ENCODE measurements around the gene UPF1. TPM values are rescaled to one million over a fixed set of nuclear protein-coding genes. Genes with fewer than 3 reads are reported as not detected.
A peak's percentile ranks its signal among the peaks of the same experiment; 100 is the strongest.

The UPF1 gene
- total RNA-seq, 4 donors from 2014 or later: 84.2 to 153 (median 91.9) TPM

- Histone ChIP-seq H3K36me3 (no peaks in the 10 kb centered on the region), H3K27ac (no peak overlapping the region), H3K4me1 (peaks cover 16 to 37% (median 29%) of the 10 kb centered on the region in 4 donors), H3K4me3 (peak overlapping the region in 2 of 4 donors; percentile 4 to 42), H3K9me3 (no peaks in the 10 kb centered on the region), H3K27me3 (peaks cover 95% of the 10 kb centered on the region)
- TF ChIP-seq POLR2AphosphoS5 (IDR thresholded peaks at IDR 0.05): no peak
- WGBS, 2 donors (ENCODE audit: low coverage in 1 of 2): 3% methylated on average over 13 to 61 of the region's 65 CpGs
- no peak for DNase-seq
- intact Hi-C loops (cut with DNase I; ENCODE audit: low total_unique reads) (no loop called here), in situ Hi-C loops (cut with MboI; ENCODE audit: low pct_ligation_motif_present in 1 of 4, low pct_unique_long_range_greater_than_20kb in 1 of 4, low sequenced_read_pairs in 3 of 4) (no loop called here)
Observed at GRCh38 chr19:18789883-18790565, 41.7 kb upstream of the UPF1 start.

GRCh38 chr19:18790566-18791314, 41.0 kb upstream of the UPF1 start, which contains the start of gene COMP:
COMP (minus strand) TSS chr19:18791305; CDS start chr19:18791269, 36 bp downstream.
- Histone ChIP-seq H3K36me3 (no peaks in the 10 kb centered on the region), H3K9me3 (no peaks in the 10 kb centered on the region), H3K4me3 (peak within 1 kb of the TSS in 2 of 4 donors; percentile 4 to 42), H3K27ac (no peak within 1 kb of the TSS), H3K27me3 (peaks cover 97% of the 10 kb centered on the region), H3K4me1 (peaks cover 13 to 30% (median 22%) of the 10 kb centered on the region in 4 donors)
- WGBS, 2 donors (ENCODE audit: low coverage in 1 of 2): 3 to 8% methylated on average over 14 to 53 of the region's 61 CpGs
- intact Hi-C loops (cut with DNase I; ENCODE audit: low total_unique reads): no loop called here
- in situ Hi-C loops (cut with MboI; ENCODE audit: low pct_ligation_motif_present in 1 of 4, low pct_unique_long_range_greater_than_20kb in 1 of 4, low sequenced_read_pairs in 3 of 4): no loop called here
- no peak for TF ChIP-seq EP300 (IDR thresholded peaks at IDR 0.05; ENCODE audit: low read depth)
- TF ChIP-seq POLR2AphosphoS5 (IDR thresholded peaks at IDR 0.05): no peak
- TF ChIP-seq POLR2A (IDR thresholded peaks at IDR 0.05): no peak
- TF ChIP-seq CTCF (IDR thresholded peaks at IDR 0.05): no peak
- no peak for DNase-seq

- no peak overlapping the region for H3K27ac ChIP-seq
- no peak for DNase-seq
- H3K4me1 ChIP-seq: peaks cover 13 to 28% (median 19%) of the 10 kb centered on the region in 4 donors
- H3K27me3 ChIP-seq: peaks cover 97% of the 10 kb centered on the region
- no peaks in the 10 kb centered on the region for H3K36me3 ChIP-seq
- intact Hi-C loops (cut with DNase I; ENCODE audit: low total_unique reads): no loop called here
- no peaks in the 10 kb centered on the region for H3K9me3 ChIP-seq
- 24% methylated on average over 21 of the region's 21 CpGs; no CpG with 5 or more reads in 1 of the 2 donors for WGBS, 2 donors (ENCODE audit: low coverage in 1 of 2)
- TF ChIP-seq POLR2AphosphoS5 (IDR thresholded peaks at IDR 0.05) (no peak), CTCF (IDR thresholded peaks at IDR 0.05) (no peak)
- in situ Hi-C loops (cut with MboI; ENCODE audit: low pct_ligation_motif_present in 1 of 4, low pct_unique_long_range_greater_than_20kb in 1 of 4, low sequenced_read_pairs in 3 of 4): no loop called here
- no peak overlapping the region for H3K4me3 ChIP-seq
Observed at GRCh38 chr19:18791315-18791678, 40.5 kb upstream of the UPF1 start.

GRCh38 chr19:18792661-18793060, 39.1 kb upstream of the UPF1 start:
- H3K9me3 ChIP-seq: no peaks in the 10 kb centered on the region
- H3K36me3 ChIP-seq: no peaks in the 10 kb centered on the region
- H3K27me3 ChIP-seq: peaks cover 97% of the 10 kb centered on the region
- H3K4me1 ChIP-seq: peaks cover 13 to 28% (median 19%) of the 10 kb centered on the region in 4 donors
- 66 to 75% methylated on average over 3 of the region's 3 CpGs for WGBS, 2 donors (ENCODE audit: low coverage in 1 of 2)
- in situ Hi-C loops (cut with MboI; ENCODE audit: low pct_ligation_motif_present in 1 of 4, low pct_unique_long_range_greater_than_20kb in 1 of 4, low sequenced_read_pairs in 3 of 4) (no loop called here), intact Hi-C loops (cut with DNase I; ENCODE audit: low total_unique reads) (no loop called here)
- no peak overlapping the region for H3K4me3 ChIP-seq
- no peak for DNase-seq
- TF ChIP-seq CTCF (IDR thresholded peaks at IDR 0.05): no peak
- TF ChIP-seq POLR2AphosphoS5 (IDR thresholded peaks at IDR 0.05): no peak
- TF ChIP-seq POLR2A (IDR thresholded peaks at IDR 0.05): no peak
- TF ChIP-seq EP300 (IDR thresholded peaks at IDR 0.05; ENCODE audit: low read depth): no peak
- H3K27ac ChIP-seq: no peak overlapping the region

All from transverse colon (tissue), 4 donors.